SK-N-SH treated with all-trans-retinoic acid at 6 μM for 48 hours (cell line): ENCODE results near the gene CLP1.
"Not testable (repeated sequence)": the region's sequence is repeated elsewhere in the genome, so short reads cannot be mapped to it uniquely, and the experiment has no call there.

Source experiments
- CSDC2 ChIP-seq: fragments of 250-450 bp; sonication (Bioruptor Pico); IDR thresholded peaks from 2 replicates; pipeline ENCODE4 v1.5.0; 2020; ENCODE audit warnings: mild to moderate bottlenecking, moderate library complexity
- ZFP3 ChIP-seq: fragments of 250-450 bp; sonication (Bioruptor Pico); IDR thresholded peaks from 2 replicates; pipeline ENCODE4 v1.5.0; 2020; ENCODE audit warnings: mild to moderate bottlenecking, moderate library complexity

DNA sequence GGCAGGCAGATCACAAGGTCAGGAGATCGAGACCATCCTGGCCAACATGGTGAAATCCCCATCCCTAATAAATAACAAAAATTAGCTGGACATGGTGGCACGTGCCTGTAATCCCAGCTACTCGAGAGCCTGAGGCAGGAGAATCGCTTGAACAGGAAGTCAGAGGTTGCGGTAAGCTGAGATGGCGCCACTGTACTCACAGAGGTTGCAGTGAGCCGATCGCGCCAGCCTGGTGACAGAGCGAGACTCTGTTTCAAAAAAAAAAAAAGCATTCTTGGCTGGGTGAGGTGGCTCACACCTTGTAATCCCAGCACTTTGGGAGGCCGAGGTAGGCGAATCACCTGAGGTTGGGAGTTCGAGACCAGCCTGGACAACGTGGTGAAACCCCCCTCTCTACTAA, 5.3 kb upstream of the CLP1 start:
- TF ChIP-seq CSDC2, ZFP3 (CRISPR knock-in tag): not testable (repeated sequence)
